ENCODE data around the gene PEX5L.

- TF ChIP-seq EZH2 (IDR thresholded peaks at IDR 0.05; ENCODE audit: low read depth, unreplicated experiment) (no peak), CTCF (conservative IDR thresholded peaks at IDR 0.05; ENCODE audit: low read depth in 2 of 2) (no peak), REST (IDR thresholded peaks at IDR 0.05; ENCODE audit: unreplicated experiment) (no peak), POLR2AphosphoS5 (IDR thresholded peaks at IDR 0.05; ENCODE audit: low read depth) (no peak), EZH2phosphoT487 (IDR thresholded peaks at IDR 0.05; ENCODE audit: unreplicated experiment) (no peak), CREB1 (CRISPR knock-in tag; IDR thresholded peaks at IDR 0.05; ENCODE audit: low read depth) (no peak), JUNB (IDR thresholded peaks at IDR 0.05; ENCODE audit: unreplicated experiment) (no peak), ETS1 (IDR thresholded peaks at IDR 0.05) (no peak), ZNF114 (CRISPR knock-in tag; IDR thresholded peaks at IDR 0.05) (no peak), ZNF462 (CRISPR knock-in tag; IDR thresholded peaks at IDR 0.05) (no peak), STAT1 (IDR thresholded peaks at IDR 0.05; ENCODE audit: unreplicated experiment) (no peak), ZNF331 (CRISPR knock-in tag; IDR thresholded peaks at IDR 0.05; ENCODE audit: low read depth) (no peak), NANOG (IDR thresholded peaks at IDR 0.05; ENCODE audit: borderline replicate concordance) (no peak)
These were observed 46.0 kb upstream of the PEX5L start for GRCh38 chr3:180082699-180083098.
